Activated CD8-positive, alpha-beta memory T cell treated with anti-CD3 and anti-CD28 coated beads, Interleukin-2, amount 10 ng/mL, durations not matched to agents 7 days and 5 days (primary cell): ENCODE results near the gene CGN. TPM values are rescaled to one million over a fixed set of nuclear protein-coding genes. Genes with fewer than 3 reads are reported as not detected.

Experiments used
- ATAC-seq: fragments of 150-1000 bp; cut with Tn5 transposase; one replicate; pipeline ENCODE4 v1.10.0; 2021; ENCODE audit warnings: moderate library complexity
- CTCF ChIA-PET: fragments of 350-600 bp; sonication (Branson Sonifier 250); formaldehyde crosslinking; loops from one replicate; lab custom pipeline; 2021; ENCODE audit warnings: antibody characterized with exemption; lab: Charles Lee
- DNase-seq: peaks from one replicate; pipeline ENCODE4 v3.0.0-alpha.2; 2020
- H3K27ac Mint-ChIP-seq: one replicate; pipeline ENCODE4 v1.8.0; 2021; ENCODE audit warnings: mild to moderate bottlenecking, mixed read lengths
- H3K27me3 Mint-ChIP-seq: one replicate; pipeline ENCODE4 v1.8.0; 2021; ENCODE audit warnings: mixed read lengths
- H3K36me3 Mint-ChIP-seq: one replicate; pipeline ENCODE4 v1.8.0; 2021; ENCODE audit warnings: mild to moderate bottlenecking, mixed read lengths
- H3K4me1 Mint-ChIP-seq: one replicate; pipeline ENCODE4 v1.8.0; 2021; ENCODE audit warnings: mixed read lengths
- H3K4me3 Mint-ChIP-seq: one replicate; pipeline ENCODE4 v1.8.0; 2021; ENCODE audit warnings: mild to moderate bottlenecking, moderate library complexity, mixed read lengths
- H3K9me3 Mint-ChIP-seq: one replicate; pipeline ENCODE4 v1.8.0; 2022; ENCODE audit warnings: low read depth, mixed read lengths
- total RNA-seq, 2 experiments: library from RNA; stranded (reverse); gene quantifications; one replicate each; pipeline ENCODE4 v1.2.3, GENCODE V29; 2021

The CGN gene
- total RNA-seq, 2 experiments from 2014 or later: 0.37 to 0.70 TPM

- H3K36me3 Mint-ChIP-seq: no peaks in the 10 kb centered on the region
- ATAC-seq (no peak), DNase-seq (no peak)
- H3K27ac Mint-ChIP-seq: no peak overlapping the region
- no peak overlapping the region for H3K4me3 Mint-ChIP-seq
- no peaks in the 10 kb centered on the region for H3K9me3 Mint-ChIP-seq
- CTCF ChIA-PET: no interaction called here
- H3K27me3 Mint-ChIP-seq: no peaks in the 10 kb centered on the region
- peaks cover 4% of the 10 kb centered on the region for H3K4me1 Mint-ChIP-seq
These were observed 36.1 kb downstream of the CGN start for GRCh38 chr1:151547119-151547899.

GRCh38 chr1:151547900-151548230 is 36.7 kb downstream of the CGN start:
- Mint-ChIP-seq H3K36me3 (no peaks in the 10 kb centered on the region), H3K4me3 (no peak overlapping the region), H3K27ac (no peak overlapping the region), H3K9me3 (no peaks in the 10 kb centered on the region), H3K4me1 (peaks cover 4% of the 10 kb centered on the region), H3K27me3 (no peaks in the 10 kb centered on the region)
- no peak for DNase-seq
- no peak for ATAC-seq
- CTCF ChIA-PET: no interaction called here

- Mint-ChIP-seq H3K27me3 (no peaks in the 10 kb centered on the region), H3K9me3 (no peaks in the 10 kb centered on the region), H3K4me3 (no peak overlapping the region), H3K27ac (no peak overlapping the region), H3K36me3 (no peaks in the 10 kb centered on the region), H3K4me1 (peaks cover 4% of the 10 kb centered on the region)
- CTCF ChIA-PET: interaction anchor here (1.6 kb wide), 1 partner anchor 20 kb away, joined by 3 read pairs; no protein-coding TSS in a partner anchor
- DNase-seq (no peak), ATAC-seq (no peak)
These were observed 38.0 kb downstream of the CGN start for GRCh38 chr1:151549199-151549598.

- CTCF ChIA-PET: interaction anchor here (1.4 kb wide), 1 partner anchor 213 kb away, joined by 3 read pairs; no protein-coding TSS in a partner anchor
- no peak for ATAC-seq
- no peaks in the 10 kb centered on the region for H3K36me3 Mint-ChIP-seq
- no peaks in the 10 kb centered on the region for H3K9me3 Mint-ChIP-seq
- DNase-seq: no peak
- H3K27ac Mint-ChIP-seq: no peak overlapping the region
- peaks cover 7% of the 10 kb centered on the region for H3K27me3 Mint-ChIP-seq
- H3K4me1 Mint-ChIP-seq: peaks cover 8% of the 10 kb centered on the region
- H3K4me3 Mint-ChIP-seq: no peak overlapping the region
These were observed 42.5 kb downstream of the CGN start for GRCh38 chr1:151553659-151554058.

- Mint-ChIP-seq H3K4me3 (no peak overlapping the region), H3K27ac (no peak overlapping the region), H3K4me1 (peaks cover 8% of the 10 kb centered on the region), H3K36me3 (no peaks in the 10 kb centered on the region), H3K9me3 (no peaks in the 10 kb centered on the region), H3K27me3 (peaks cover 9% of the 10 kb centered on the region)
- DNase-seq (no peak), ATAC-seq (no peak)
- CTCF ChIA-PET: interaction anchor here (1.5 kb wide), 1 partner anchor 12 kb away, joined by 5 read pairs; no protein-coding TSS in a partner anchor
These were observed 44.9 kb downstream of the CGN start for GRCh38 chr1:151556052-151556451.

GRCh38 chr1:151562661-151563060 is 51.5 kb downstream of the CGN start:
- Mint-ChIP-seq H3K4me3 (no peak overlapping the region), H3K4me1 (peaks cover 6% of the 10 kb centered on the region), H3K27me3 (peaks cover 7% of the 10 kb centered on the region), H3K9me3 (no peaks in the 10 kb centered on the region), H3K36me3 (no peaks in the 10 kb centered on the region), H3K27ac (no peak overlapping the region)
- CTCF ChIA-PET: no interaction called here
- no peak for ATAC-seq
- no peak for DNase-seq

GRCh38 chr1:151563376-151563775 is 52.2 kb downstream of the CGN start:
- no peaks in the 10 kb centered on the region for H3K36me3 Mint-ChIP-seq
- no peak overlapping the region for H3K27ac Mint-ChIP-seq
- peaks cover 5% of the 10 kb centered on the region for H3K4me1 Mint-ChIP-seq
- DNase-seq (no peak), ATAC-seq (no peak)
- CTCF ChIA-PET: no interaction called here
- H3K9me3 Mint-ChIP-seq: no peaks in the 10 kb centered on the region
- no peak overlapping the region for H3K4me3 Mint-ChIP-seq
- peaks cover 5% of the 10 kb centered on the region for H3K27me3 Mint-ChIP-seq

GRCh38 chr1:151565502-151566189 is 54.5 kb downstream of the CGN start:
- no peak overlapping the region for H3K27ac Mint-ChIP-seq
- no peak for DNase-seq
- H3K27me3 Mint-ChIP-seq: no peaks in the 10 kb centered on the region
- ATAC-seq: no peak
- CTCF ChIA-PET: no interaction called here
- no peaks in the 10 kb centered on the region for H3K36me3 Mint-ChIP-seq
- H3K4me1 Mint-ChIP-seq: peaks cover 12% of the 10 kb centered on the region
- no peaks in the 10 kb centered on the region for H3K9me3 Mint-ChIP-seq
- no peak overlapping the region for H3K4me3 Mint-ChIP-seq

GRCh38 chr1:151568626-151569088 is 57.5 kb downstream of the CGN start:
- peak overlapping the region; percentile 9 for H3K27ac Mint-ChIP-seq
- CTCF ChIA-PET: interaction anchor here (0.7 to 0.9 kb wide), 2 partner anchors 26 to 102 kb away, joined by 3 read pairs; no protein-coding TSS in a partner anchor
- H3K36me3 Mint-ChIP-seq: no peaks in the 10 kb centered on the region
- H3K4me1 Mint-ChIP-seq: peaks cover 12% of the 10 kb centered on the region
- H3K4me3 Mint-ChIP-seq: no peak overlapping the region
- H3K27me3 Mint-ChIP-seq: no peaks in the 10 kb centered on the region
- DNase-seq: peak; percentile 44
- no peaks in the 10 kb centered on the region for H3K9me3 Mint-ChIP-seq
- peak; percentile 65 for ATAC-seq

GRCh38 chr1:151570819-151571218 is 59.6 kb downstream of the CGN start:
- DNase-seq (no peak), ATAC-seq (no peak)
- H3K27ac Mint-ChIP-seq: no peak overlapping the region
- no peaks in the 10 kb centered on the region for H3K9me3 Mint-ChIP-seq
- no peak overlapping the region for H3K4me3 Mint-ChIP-seq
- H3K27me3 Mint-ChIP-seq: no peaks in the 10 kb centered on the region
- CTCF ChIA-PET: interaction anchor here (2.0 kb wide), 1 partner anchor 23 kb away, joined by 5 read pairs; no protein-coding TSS in a partner anchor
- no peaks in the 10 kb centered on the region for H3K36me3 Mint-ChIP-seq
- peaks cover 29% of the 10 kb centered on the region for H3K4me1 Mint-ChIP-seq

GRCh38 chr1:151574575-151575529 is 63.7 kb downstream of the CGN start:
- Mint-ChIP-seq H3K4me3 (no peak overlapping the region), H3K27ac (peak overlapping the region; percentile 76), H3K9me3 (no peaks in the 10 kb centered on the region), H3K4me1 (peaks cover 27% of the 10 kb centered on the region), H3K27me3 (no peaks in the 10 kb centered on the region), H3K36me3 (no peaks in the 10 kb centered on the region)
- ATAC-seq: peak; percentile 97
- peak; percentile 77 for DNase-seq
- CTCF ChIA-PET: interaction anchor here (0.5 to 2.1 kb wide), 5 partner anchors 11 to 40 kb away, joined by 3 to 5 read pairs (median 3); no protein-coding TSS in a partner anchor

- Mint-ChIP-seq H3K9me3 (no peaks in the 10 kb centered on the region), H3K36me3 (no peaks in the 10 kb centered on the region), H3K27me3 (no peaks in the 10 kb centered on the region), H3K4me1 (peaks cover 27% of the 10 kb centered on the region), H3K4me3 (no peak overlapping the region), H3K27ac (no peak overlapping the region)
- DNase-seq (no peak), ATAC-seq (no peak)
- CTCF ChIA-PET: interaction anchor here (2.1 kb wide), 1 partner anchor 17 kb away, joined by 5 read pairs; no protein-coding TSS in a partner anchor
These were observed 66.0 kb downstream of the CGN start for GRCh38 chr1:151577173-151577572.

- Mint-ChIP-seq H3K4me1 (peaks cover 27% of the 10 kb centered on the region), H3K27ac (no peak overlapping the region), H3K4me3 (no peak overlapping the region), H3K9me3 (no peaks in the 10 kb centered on the region), H3K27me3 (no peaks in the 10 kb centered on the region), H3K36me3 (no peaks in the 10 kb centered on the region)
- ATAC-seq (no peak), DNase-seq (no peak)
- CTCF ChIA-PET: interaction anchor here (1.1 to 3.5 kb wide), 2 partner anchors 15 to 17 kb away, joined by 3 to 23 read pairs; no protein-coding TSS in a partner anchor
These were observed 67.8 kb downstream of the CGN start for GRCh38 chr1:151578941-151579340.
